Ishikawa (cell line): Measurements from ENCODE around the gene MGLL.

Source experiments
- CEBPB ChIP-seq: IDR thresholded peaks from 2 replicates; pipeline ENCODE4 v1.6.1; 2012
- CREB1 ChIP-seq: IDR thresholded peaks from 2 replicates; pipeline ENCODE4 v1.6.1; 2012; ENCODE audit warnings: low read depth
- EGR1 ChIP-seq: IDR thresholded peaks from 2 replicates; pipeline ENCODE4 v1.6.1; 2012
- EP300 ChIP-seq: IDR thresholded peaks from 2 replicates; pipeline ENCODE4 v1.6.1; 2012; ENCODE audit warnings: borderline replicate concordance
- FOXM1 ChIP-seq: IDR thresholded peaks from 2 replicates; pipeline ENCODE4 v1.6.1; 2012; ENCODE audit warnings: low read depth, borderline replicate concordance
- RAD21 ChIP-seq: IDR thresholded peaks from 2 replicates; pipeline ENCODE4 v1.6.1; 2012; ENCODE audit warnings: low read depth
- TAF1 ChIP-seq: IDR thresholded peaks from 2 replicates; pipeline ENCODE4 v1.6.1; 2012; ENCODE audit warnings: low read depth, mild to moderate bottlenecking
- TEAD4 ChIP-seq: IDR thresholded peaks from 2 replicates; pipeline ENCODE4 v1.6.1; 2012
- YY1 ChIP-seq: IDR thresholded peaks from 2 replicates; pipeline ENCODE4 v1.6.1; 2012; ENCODE audit warnings: low read depth
- ZBTB7A ChIP-seq: IDR thresholded peaks from 2 replicates; pipeline ENCODE4 v1.6.1; 2012; ENCODE audit warnings: low read depth
- TF ChIP-seq, protein P1 (sequence below): IDR thresholded peaks from 2 replicates; pipeline ENCODE4 v1.6.1; 2012
- TF ChIP-seq, protein P2 (sequence below): IDR thresholded peaks from 2 replicates; pipeline ENCODE4 v1.6.1; 2012
- TF ChIP-seq, protein P3 (sequence below): IDR thresholded peaks from 2 replicates; pipeline ENCODE4 v1.6.1; 2012; ENCODE audit warnings: low read depth, mild to moderate bottlenecking

The MGLL gene

DNA sequence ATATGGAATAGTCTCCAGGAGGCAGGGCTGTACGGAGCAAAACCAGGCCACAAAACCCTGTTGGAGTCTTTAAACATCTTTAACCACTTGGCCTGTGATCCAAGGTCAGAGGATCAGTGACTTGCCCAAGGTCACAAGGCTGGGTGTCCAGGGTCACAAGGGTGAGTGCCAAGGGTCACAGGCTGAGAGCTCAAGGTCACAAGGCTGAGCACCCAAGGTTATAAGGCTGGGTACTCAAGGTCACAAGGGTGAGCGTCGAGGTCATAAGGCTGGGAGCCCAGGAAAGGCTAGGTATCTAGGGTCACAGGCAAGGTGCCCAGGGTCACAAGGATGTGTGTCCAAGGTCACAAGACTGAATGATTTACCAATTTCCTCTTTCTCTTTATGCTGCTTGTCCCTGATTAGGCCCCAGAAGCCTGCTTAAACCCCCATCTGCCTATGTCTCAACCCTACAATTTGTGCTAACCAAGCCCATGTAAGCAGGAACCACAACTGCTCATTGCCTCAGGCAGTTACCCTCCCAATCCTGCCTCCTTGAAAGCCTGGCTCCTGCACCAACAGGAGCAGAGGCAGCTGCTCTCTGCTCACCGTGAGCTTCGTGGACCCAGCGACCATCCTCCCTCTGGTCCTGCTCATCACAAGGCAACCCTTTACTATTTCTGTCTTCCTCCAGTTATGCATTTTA, 51.5 kb downstream of the MGLL start:
- TF ChIP-seq, protein P1, sequence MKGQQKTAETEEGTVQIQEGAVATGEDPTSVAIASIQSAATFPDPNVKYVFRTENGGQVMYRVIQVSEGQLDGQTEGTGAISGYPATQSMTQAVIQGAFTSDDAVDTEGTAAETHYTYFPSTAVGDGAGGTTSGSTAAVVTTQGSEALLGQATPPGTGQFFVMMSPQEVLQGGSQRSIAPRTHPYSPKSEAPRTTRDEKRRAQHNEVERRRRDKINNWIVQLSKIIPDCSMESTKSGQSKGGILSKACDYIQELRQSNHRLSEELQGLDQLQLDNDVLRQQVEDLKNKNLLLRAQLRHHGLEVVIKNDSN = no peak
- no peak for TF ChIP-seq EP300
- TF ChIP-seq, protein P2, sequence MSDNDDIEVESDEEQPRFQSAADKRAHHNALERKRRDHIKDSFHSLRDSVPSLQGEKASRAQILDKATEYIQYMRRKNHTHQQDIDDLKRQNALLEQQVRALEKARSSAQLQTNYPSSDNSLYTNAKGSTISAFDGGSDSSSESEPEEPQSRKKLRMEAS = no peak

DNA sequence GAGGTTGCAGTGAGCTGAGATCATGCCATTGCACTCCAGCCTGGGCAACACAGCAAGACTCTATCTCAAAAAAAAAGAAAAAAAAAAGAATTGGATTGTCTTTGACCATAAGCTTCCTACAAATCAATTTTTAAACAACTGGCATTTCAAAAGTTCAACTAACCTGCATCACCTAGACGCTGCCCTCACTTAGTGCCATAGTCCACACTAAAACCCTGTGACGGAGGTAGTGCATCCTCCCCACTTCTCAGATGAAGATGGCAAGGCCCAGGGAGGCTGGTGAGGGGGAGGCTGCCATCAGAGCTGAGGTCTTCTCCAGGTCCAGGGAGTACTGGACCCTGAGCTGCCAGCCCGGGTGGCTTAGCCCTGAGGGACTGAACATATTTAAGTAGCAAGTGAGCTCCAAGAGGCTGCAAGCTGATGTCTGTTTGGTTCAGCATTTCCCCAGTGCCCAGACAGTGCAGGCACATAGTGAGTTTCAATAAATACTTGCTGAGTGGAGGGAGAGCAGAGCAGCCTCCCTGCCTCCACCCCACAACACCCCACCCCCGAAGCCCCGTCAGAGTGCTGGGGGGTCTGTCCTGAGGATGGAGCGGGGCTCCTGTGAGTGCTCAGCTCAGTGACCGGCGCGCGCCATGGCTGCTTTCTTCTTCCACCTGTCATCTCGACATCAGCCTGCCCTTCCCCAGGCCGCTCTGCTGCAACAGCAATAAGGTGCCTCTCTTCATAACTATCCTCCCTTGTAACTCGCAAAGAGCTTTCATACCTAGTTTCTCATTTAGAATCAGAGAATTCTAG, 52.8 kb downstream of the MGLL start:
- no peak for TF ChIP-seq YY1
- TF ChIP-seq RAD21 = no peak
- TF ChIP-seq CEBPB = no peak
- TF ChIP-seq, protein P1 = no peak
- TF ChIP-seq, protein P3, sequence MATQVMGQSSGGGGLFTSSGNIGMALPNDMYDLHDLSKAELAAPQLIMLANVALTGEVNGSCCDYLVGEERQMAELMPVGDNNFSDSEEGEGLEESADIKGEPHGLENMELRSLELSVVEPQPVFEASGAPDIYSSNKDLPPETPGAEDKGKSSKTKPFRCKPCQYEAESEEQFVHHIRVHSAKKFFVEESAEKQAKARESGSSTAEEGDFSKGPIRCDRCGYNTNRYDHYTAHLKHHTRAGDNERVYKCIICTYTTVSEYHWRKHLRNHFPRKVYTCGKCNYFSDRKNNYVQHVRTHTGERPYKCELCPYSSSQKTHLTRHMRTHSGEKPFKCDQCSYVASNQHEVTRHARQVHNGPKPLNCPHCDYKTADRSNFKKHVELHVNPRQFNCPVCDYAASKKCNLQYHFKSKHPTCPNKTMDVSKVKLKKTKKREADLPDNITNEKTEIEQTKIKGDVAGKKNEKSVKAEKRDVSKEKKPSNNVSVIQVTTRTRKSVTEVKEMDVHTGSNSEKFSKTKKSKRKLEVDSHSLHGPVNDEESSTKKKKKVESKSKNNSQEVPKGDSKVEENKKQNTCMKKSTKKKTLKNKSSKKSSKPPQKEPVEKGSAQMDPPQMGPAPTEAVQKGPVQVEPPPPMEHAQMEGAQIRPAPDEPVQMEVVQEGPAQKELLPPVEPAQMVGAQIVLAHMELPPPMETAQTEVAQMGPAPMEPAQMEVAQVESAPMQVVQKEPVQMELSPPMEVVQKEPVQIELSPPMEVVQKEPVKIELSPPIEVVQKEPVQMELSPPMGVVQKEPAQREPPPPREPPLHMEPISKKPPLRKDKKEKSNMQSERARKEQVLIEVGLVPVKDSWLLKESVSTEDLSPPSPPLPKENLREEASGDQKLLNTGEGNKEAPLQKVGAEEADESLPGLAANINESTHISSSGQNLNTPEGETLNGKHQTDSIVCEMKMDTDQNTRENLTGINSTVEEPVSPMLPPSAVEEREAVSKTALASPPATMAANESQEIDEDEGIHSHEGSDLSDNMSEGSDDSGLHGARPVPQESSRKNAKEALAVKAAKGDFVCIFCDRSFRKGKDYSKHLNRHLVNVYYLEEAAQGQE = no peak

DNA sequence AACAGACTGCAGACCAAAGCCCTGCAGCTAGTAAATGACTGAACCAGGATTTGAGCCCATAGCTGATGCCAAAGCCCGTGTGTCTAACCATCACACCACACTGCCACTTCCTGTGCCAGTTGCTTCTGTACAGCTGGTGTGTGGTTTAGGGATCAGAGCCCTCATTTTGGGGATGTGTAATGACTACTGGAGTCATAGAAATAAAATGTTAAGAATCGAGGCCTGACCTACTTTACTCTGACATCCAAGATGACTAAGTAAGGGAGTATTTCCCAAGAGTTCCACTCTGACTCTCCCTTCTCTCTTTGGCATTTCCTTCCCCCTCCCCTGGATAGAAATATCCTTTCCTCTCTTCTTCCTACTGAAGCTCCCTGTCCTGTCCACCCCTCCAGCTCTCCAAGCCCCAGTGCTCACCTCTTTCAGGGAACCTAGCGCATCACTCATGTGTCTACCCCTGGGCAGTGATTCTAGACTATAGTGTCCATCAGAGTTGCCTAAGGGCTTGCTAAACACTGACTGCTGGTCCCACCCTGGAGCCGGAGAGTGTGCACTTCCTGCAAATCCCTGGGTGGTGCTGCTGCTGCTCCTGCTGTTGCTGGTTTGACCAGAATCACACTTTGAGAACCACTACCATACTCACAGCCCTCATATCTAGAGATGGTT, 53.8 kb downstream of the MGLL start:
- TF ChIP-seq ZBTB7A (no peak), TEAD4 (0 out of 2 replicates have a peak, but pooled peaks have one; percentile 20)

DNA sequence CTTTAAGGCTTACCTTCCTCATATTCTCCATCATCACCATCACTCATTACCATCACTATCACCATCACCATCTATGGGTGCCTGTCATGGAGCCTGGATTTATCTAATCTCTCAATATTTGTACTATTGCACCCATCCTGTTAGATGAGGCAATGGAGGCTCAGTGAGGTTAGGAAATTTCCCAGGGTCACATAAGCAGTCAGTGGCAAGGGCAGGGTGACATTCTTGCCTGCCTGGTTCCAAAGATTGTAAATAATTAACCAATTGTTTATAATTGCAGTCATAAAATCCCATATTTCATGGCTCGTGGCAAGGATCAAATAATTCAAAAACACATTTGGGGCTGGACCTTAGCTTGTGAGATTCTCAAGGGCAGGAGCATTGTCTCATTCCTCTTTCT, 55.2 kb downstream of the MGLL start:
- TF ChIP-seq CREB1 (no peak), EGR1 (no peak), ZBTB7A (no peak), TAF1 (no peak), TEAD4 (no peak), FOXM1 (no peak), YY1 (no peak)
- TF ChIP-seq, protein P1 = no peak
- TF ChIP-seq, protein P2 = no peak

DNA sequence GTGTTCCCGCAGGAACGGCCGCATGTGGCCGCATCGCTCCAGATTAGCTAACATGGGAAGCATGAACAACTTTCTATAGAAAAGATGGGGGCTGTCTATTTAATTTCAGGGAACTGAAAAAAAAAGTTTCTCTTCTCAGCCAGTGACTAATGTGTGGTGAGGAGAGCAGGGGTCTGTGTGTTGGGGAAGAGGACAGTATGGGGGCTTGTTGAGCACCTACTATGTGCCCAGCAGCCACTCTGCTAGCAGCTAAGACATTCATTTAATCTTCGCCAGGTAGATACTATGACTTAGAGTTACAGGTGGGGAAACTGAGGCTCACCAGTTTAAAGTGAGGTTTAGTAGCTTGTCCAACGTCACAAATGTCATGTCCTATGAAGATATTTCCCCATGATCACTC, 56.6 kb downstream of the MGLL start:
- TF ChIP-seq, protein P3 = no peak
- TF ChIP-seq CREB1 (no peak), ZBTB7A (no peak)
- TF ChIP-seq, protein P1 = no peak
- TF ChIP-seq, protein P2 = no peak
